Stimulated activated CD4-positive, alpha-beta T cell treated with anti-CD3 and anti-CD28 coated beads, Interleukin-4, amount 100 ng/mL, for 1 hour (primary cell): ENCODE measurements around the gene CCN6.
"Not testable (repeated sequence)": the region's sequence is repeated elsewhere in the genome, so short reads cannot be mapped to it uniquely, and the experiment has no call there.

Source experiments
- DNase-seq: peaks from one replicate; pipeline ENCODE4 v3.0.0-alpha.2; 2020

CCN6 gene

GRCh38 chr6:112054555-112055190, 769 bp downstream of the CCN6 start:
- no peak for DNase-seq

GRCh38 chr6:112058243-112059032, 4.5 kb downstream of the CCN6 start:
- DNase-seq: no peak

- no peak for DNase-seq
Measured at GRCh38 chr6:112061605-112062004, 7.7 kb downstream of the CCN6 start.

GRCh38 chr6:112062966-112063365, 9.1 kb downstream of the CCN6 start:
- no peak for DNase-seq

- DNase-seq: no peak
Measured at GRCh38 chr6:112065426-112065986, 11.6 kb downstream of the CCN6 start.

GRCh38 chr6:112066606-112067005, 12.7 kb downstream of the CCN6 start:
- no peak for DNase-seq

GRCh38 chr6:112081569-112081968, 27.7 kb downstream of the CCN6 start:
- DNase-seq: no peak

- no peak for DNase-seq
Measured at GRCh38 chr6:112085286-112086065, 31.6 kb downstream of the CCN6 start.

- no peak for DNase-seq
Measured at GRCh38 chr6:112086744-112087135, 32.8 kb downstream of the CCN6 start.

- DNase-seq: peak; percentile 87
Measured at GRCh38 chr6:112087136-112087911, 33.4 kb downstream of the CCN6 start, which contains the start of the genes FAM229B and TUBE1. FAM229B (plus strand) TSS chr6:112087591; CDS start chr6:112099284, 11,693 bp downstream. TUBE1 (minus strand) TSS chr6:112087482; CDS start chr6:112087434, 48 bp downstream.

- DNase-seq: no peak
Measured at GRCh38 chr6:112087916-112088315, 34.0 kb downstream of the CCN6 start.

GRCh38 chr6:112096901-112097300, 43.0 kb downstream of the CCN6 start:
- DNase-seq: no peak

GRCh38 chr6:112100561-112100960, 46.7 kb downstream of the CCN6 start:
- no peak for DNase-seq

- not testable (repeated sequence) for DNase-seq
Measured at GRCh38 chr6:112106026-112106425, 52.1 kb downstream of the CCN6 start.

- DNase-seq: no peak
Measured at GRCh38 chr6:112106562-112106961, 52.7 kb downstream of the CCN6 start.

- no peak for DNase-seq
Measured at GRCh38 chr6:112109262-112109661, 55.4 kb downstream of the CCN6 start.

- no peak for DNase-seq
Measured at GRCh38 chr6:112113431-112113830, 59.5 kb downstream of the CCN6 start.

GRCh38 chr6:112113918-112114317, 60.0 kb downstream of the CCN6 start:
- no peak for DNase-seq

- no peak for DNase-seq
Measured at GRCh38 chr6:112114577-112115223, 60.8 kb downstream of the CCN6 start.

- no peak for DNase-seq
Measured at GRCh38 chr6:112116221-112116620, 62.3 kb downstream of the CCN6 start.

GRCh38 chr6:112117554-112117953, 63.6 kb downstream of the CCN6 start:
- no peak for DNase-seq

- no peak for DNase-seq
Measured at GRCh38 chr6:112118034-112118433, 64.1 kb downstream of the CCN6 start.
